ENCODE results near the gene GLCE.
"Not testable (repeated sequence)": the region's sequence is repeated elsewhere in the genome, so short reads cannot be mapped to it uniquely, and the experiment has no call there.

GLCE gene

GRCh38 chr15:69271217-69271616, 110.8 kb downstream of the GLCE start:
- no peak for DNase-seq (ENCODE audit: low read depth in 2 of 3, low spot score in 1 of 3)

- DNase-seq (ENCODE audit: low read depth in 2 of 3, low spot score in 1 of 3), result no peak
Measured at GRCh38 chr15:69272139-69272538, 111.7 kb downstream of the GLCE start.

- DNase-seq (ENCODE audit: low read depth in 2 of 3, low spot score in 1 of 3), result no peak
Measured at GRCh38 chr15:69272891-69273290, 112.5 kb downstream of the GLCE start.

- DNase-seq (ENCODE audit: low read depth in 2 of 3, low spot score in 1 of 3), result no peak
Measured at GRCh38 chr15:69275074-69275670, 114.7 kb downstream of the GLCE start.

- DNase-seq (ENCODE audit: low read depth in 2 of 3, low spot score in 1 of 3), result no peak
Measured at GRCh38 chr15:69275933-69276560, 115.6 kb downstream of the GLCE start.

GRCh38 chr15:69277316-69277715, 116.9 kb downstream of the GLCE start:
- no peak for DNase-seq (ENCODE audit: low read depth in 2 of 3, low spot score in 1 of 3)

GRCh38 chr15:69279636-69280035, 119.2 kb downstream of the GLCE start:
- DNase-seq (ENCODE audit: low read depth in 2 of 3, low spot score in 1 of 3), result no peak

- DNase-seq (ENCODE audit: low read depth in 2 of 3, low spot score in 1 of 3), result no peak
Measured at GRCh38 chr15:69280783-69281182, 120.3 kb downstream of the GLCE start.

- DNase-seq (ENCODE audit: low read depth in 2 of 3, low spot score in 1 of 3), result no peak
Measured at GRCh38 chr15:69282104-69282743, 121.8 kb downstream of the GLCE start.

GRCh38 chr15:69285834-69286233, 125.4 kb downstream of the GLCE start:
- DNase-seq (ENCODE audit: low read depth in 2 of 3, low spot score in 1 of 3), result no peak

GRCh38 chr15:69288011-69288410, 127.6 kb downstream of the GLCE start:
- DNase-seq (ENCODE audit: low read depth in 2 of 3, low spot score in 1 of 3), result no peak

- DNase-seq (ENCODE audit: low read depth in 2 of 3, low spot score in 1 of 3), result no peak
Measured at GRCh38 chr15:69288531-69289341, 128.3 kb downstream of the GLCE start.

GRCh38 chr15:69289342-69290146, 129.1 kb downstream of the GLCE start:
- DNase-seq (ENCODE audit: low read depth in 2 of 3, low spot score in 1 of 3), result no peak

GRCh38 chr15:69290346-69291164, 130.1 kb downstream of the GLCE start:
- no peak for DNase-seq (ENCODE audit: low read depth in 2 of 3, low spot score in 1 of 3)

GRCh38 chr15:69291651-69292050, 131.2 kb downstream of the GLCE start:
- not testable (repeated sequence) for DNase-seq (ENCODE audit: low read depth in 2 of 3, low spot score in 1 of 3)

- no peak for DNase-seq (ENCODE audit: low read depth in 2 of 3, low spot score in 1 of 3)
Measured at GRCh38 chr15:69292826-69293420, 132.5 kb downstream of the GLCE start.

GRCh38 chr15:69293741-69294615, 133.5 kb downstream of the GLCE start:
- no peak for DNase-seq (ENCODE audit: low read depth in 2 of 3, low spot score in 1 of 3)

- no peak for DNase-seq (ENCODE audit: low read depth in 2 of 3, low spot score in 1 of 3)
Measured at GRCh38 chr15:69296606-69297005, 136.2 kb downstream of the GLCE start.
